ENCODE data around the gene ASTN2.

DNA sequence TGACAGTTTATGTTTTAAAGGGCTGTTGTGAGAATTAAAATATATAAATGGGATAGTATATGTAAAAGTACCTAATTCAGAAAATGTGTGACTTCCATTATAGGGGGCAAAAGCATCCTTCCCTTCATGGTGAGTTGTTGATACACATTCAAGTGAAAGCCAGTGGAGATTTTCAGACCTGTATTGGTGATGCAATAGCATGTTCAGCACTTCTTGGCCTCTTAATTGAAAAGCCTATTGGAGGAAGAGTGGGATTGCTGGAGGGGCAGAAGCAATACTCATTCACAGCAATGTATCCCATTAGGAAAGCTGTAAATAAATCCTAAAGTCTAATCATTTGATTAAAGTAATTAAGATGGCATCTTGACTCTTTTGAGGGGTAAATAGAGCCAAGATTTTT lies 710.4 kb downstream of the ASTN2 start:
- TF ChIP-seq SMC3 (conservative IDR thresholded peaks at IDR 0.05; ENCODE audit: poor library complexity) = no peak
- TF ChIP-seq, protein P1, sequence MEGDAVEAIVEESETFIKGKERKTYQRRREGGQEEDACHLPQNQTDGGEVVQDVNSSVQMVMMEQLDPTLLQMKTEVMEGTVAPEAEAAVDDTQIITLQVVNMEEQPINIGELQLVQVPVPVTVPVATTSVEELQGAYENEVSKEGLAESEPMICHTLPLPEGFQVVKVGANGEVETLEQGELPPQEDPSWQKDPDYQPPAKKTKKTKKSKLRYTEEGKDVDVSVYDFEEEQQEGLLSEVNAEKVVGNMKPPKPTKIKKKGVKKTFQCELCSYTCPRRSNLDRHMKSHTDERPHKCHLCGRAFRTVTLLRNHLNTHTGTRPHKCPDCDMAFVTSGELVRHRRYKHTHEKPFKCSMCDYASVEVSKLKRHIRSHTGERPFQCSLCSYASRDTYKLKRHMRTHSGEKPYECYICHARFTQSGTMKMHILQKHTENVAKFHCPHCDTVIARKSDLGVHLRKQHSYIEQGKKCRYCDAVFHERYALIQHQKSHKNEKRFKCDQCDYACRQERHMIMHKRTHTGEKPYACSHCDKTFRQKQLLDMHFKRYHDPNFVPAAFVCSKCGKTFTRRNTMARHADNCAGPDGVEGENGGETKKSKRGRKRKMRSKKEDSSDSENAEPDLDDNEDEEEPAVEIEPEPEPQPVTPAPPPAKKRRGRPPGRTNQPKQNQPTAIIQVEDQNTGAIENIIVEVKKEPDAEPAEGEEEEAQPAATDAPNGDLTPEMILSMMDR (IDR thresholded peaks at IDR 0.05; ENCODE audit: poor library complexity, severe bottlenecking) = no peak
- no peak for TF ChIP-seq EZH2 (IDR thresholded peaks at IDR 0.05; ENCODE audit: borderline replicate concordance, insufficient read depth, low read length, poor library complexity, severe bottlenecking)
- TF ChIP-seq POLR2AphosphoS5 (IDR thresholded peaks at IDR 0.05) = no peak
- TF ChIP-seq EP300 (conservative IDR thresholded peaks at IDR 0.05; ENCODE audit: poor library complexity, severe bottlenecking) = no peak
- TF ChIP-seq RAD21 (conservative IDR thresholded peaks at IDR 0.05) = no peak
- TF ChIP-seq, protein P2, sequence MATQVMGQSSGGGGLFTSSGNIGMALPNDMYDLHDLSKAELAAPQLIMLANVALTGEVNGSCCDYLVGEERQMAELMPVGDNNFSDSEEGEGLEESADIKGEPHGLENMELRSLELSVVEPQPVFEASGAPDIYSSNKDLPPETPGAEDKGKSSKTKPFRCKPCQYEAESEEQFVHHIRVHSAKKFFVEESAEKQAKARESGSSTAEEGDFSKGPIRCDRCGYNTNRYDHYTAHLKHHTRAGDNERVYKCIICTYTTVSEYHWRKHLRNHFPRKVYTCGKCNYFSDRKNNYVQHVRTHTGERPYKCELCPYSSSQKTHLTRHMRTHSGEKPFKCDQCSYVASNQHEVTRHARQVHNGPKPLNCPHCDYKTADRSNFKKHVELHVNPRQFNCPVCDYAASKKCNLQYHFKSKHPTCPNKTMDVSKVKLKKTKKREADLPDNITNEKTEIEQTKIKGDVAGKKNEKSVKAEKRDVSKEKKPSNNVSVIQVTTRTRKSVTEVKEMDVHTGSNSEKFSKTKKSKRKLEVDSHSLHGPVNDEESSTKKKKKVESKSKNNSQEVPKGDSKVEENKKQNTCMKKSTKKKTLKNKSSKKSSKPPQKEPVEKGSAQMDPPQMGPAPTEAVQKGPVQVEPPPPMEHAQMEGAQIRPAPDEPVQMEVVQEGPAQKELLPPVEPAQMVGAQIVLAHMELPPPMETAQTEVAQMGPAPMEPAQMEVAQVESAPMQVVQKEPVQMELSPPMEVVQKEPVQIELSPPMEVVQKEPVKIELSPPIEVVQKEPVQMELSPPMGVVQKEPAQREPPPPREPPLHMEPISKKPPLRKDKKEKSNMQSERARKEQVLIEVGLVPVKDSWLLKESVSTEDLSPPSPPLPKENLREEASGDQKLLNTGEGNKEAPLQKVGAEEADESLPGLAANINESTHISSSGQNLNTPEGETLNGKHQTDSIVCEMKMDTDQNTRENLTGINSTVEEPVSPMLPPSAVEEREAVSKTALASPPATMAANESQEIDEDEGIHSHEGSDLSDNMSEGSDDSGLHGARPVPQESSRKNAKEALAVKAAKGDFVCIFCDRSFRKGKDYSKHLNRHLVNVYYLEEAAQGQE (IDR thresholded peaks at IDR 0.05; ENCODE audit: borderline replicate concordance) = no peak
- no peak for TF ChIP-seq TAF1 (IDR thresholded peaks at IDR 0.05; ENCODE audit: low read depth)
